A673 (cell line): Measurements from ENCODE around the gene SIGLEC7.
"Not testable (repeated sequence)": the region's sequence is repeated elsewhere in the genome, so short reads cannot be mapped to it uniquely, and the experiment has no call there.

Experiments
- EZH2 ChIP-seq: fragments of 200-600 bp; sonication (generic); IDR thresholded peaks from 2 replicates; pipeline ENCODE4 v1.6.1; 2017; ENCODE audit warnings: borderline replicate concordance, low read depth, mild to moderate bottlenecking, mixed read lengths, antibody characterized with exemption, low read length; ENCODE audit not compliant: poor library complexity, severe bottlenecking
- TF ChIP-seq, protein P1 (sequence below): fragments of 300-800, 200-600 bp; sonication (generic); conservative IDR thresholded peaks from 2 replicates; pipeline ENCODE4 v1.5.1; 2017; ENCODE audit warnings: low read depth, mild to moderate bottlenecking, antibody characterized with exemption, low read length, moderate library complexity, mixed read lengths

DNA sequence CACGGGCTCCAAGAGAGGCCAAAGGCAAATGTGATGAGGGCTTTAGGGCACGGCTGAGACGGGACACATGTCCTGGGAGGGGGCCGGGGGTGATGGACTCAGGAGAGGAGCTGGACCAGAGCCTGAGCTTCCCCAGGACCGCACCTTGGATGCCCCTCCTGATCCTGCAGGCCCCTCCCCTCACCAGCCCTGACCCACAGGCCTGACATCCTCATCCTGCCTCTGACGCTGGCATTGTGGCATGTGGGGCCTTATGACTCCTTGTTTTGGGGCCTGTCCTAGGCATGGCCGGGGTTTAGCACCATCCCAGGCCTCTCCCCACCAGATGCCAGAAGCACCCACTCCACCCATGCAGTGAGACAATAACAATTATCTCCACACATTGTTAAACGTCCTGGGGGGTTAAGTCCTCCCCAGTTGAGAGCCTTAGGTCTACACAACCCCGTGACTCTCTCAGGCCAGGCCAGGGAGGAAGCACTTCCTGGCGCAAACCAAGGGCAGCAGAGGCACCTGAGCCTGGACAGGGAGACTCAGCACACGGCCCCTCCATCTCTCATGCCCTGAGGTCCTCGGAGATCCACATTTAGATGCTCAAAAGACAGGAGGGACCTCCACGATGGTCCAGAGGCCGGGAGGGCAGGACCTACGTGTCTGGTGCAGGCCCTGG, 841 bp downstream of the SIGLEC7 start:
- TF ChIP-seq, protein P1, sequence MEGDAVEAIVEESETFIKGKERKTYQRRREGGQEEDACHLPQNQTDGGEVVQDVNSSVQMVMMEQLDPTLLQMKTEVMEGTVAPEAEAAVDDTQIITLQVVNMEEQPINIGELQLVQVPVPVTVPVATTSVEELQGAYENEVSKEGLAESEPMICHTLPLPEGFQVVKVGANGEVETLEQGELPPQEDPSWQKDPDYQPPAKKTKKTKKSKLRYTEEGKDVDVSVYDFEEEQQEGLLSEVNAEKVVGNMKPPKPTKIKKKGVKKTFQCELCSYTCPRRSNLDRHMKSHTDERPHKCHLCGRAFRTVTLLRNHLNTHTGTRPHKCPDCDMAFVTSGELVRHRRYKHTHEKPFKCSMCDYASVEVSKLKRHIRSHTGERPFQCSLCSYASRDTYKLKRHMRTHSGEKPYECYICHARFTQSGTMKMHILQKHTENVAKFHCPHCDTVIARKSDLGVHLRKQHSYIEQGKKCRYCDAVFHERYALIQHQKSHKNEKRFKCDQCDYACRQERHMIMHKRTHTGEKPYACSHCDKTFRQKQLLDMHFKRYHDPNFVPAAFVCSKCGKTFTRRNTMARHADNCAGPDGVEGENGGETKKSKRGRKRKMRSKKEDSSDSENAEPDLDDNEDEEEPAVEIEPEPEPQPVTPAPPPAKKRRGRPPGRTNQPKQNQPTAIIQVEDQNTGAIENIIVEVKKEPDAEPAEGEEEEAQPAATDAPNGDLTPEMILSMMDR: not testable (repeated sequence)
- not testable (repeated sequence) for TF ChIP-seq EZH2
